ENCODE results near the gene ABR.

DNA sequence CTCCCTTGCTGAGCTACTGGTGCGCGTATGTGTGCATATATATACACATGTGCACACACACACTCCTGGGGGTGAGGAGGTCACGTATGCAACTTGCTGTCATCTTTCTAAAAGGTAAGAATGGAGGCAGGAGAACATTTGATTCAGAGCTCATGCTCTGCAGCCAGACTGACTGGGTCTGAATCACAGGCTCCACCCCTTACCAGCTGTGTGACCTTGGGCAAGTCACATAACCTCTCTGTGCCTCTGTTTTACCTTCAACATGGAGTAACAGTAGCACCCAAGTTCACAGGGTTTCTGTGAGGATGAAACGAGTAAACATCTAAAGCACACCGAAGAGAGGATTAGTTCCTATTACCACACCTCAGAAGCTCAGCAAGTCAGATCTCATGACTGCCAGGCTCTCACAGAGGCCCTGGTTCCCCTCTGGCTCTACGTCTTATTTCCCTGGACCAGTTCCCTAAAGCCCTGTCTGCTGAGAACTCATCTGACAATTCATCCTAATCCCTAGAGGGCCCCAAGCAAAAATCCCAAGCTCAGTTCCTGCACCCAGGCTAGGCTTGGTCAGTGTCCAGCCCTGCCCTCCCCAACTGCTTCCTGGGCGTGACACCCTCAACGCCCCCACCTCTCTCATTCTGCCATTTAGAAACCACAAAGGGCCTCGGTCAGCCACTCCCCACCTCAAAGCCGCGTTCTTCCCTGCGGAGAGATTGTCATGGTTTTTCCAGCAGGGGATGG is 28.7 kb downstream of the ABR start:
- TF ChIP-seq, protein P1, sequence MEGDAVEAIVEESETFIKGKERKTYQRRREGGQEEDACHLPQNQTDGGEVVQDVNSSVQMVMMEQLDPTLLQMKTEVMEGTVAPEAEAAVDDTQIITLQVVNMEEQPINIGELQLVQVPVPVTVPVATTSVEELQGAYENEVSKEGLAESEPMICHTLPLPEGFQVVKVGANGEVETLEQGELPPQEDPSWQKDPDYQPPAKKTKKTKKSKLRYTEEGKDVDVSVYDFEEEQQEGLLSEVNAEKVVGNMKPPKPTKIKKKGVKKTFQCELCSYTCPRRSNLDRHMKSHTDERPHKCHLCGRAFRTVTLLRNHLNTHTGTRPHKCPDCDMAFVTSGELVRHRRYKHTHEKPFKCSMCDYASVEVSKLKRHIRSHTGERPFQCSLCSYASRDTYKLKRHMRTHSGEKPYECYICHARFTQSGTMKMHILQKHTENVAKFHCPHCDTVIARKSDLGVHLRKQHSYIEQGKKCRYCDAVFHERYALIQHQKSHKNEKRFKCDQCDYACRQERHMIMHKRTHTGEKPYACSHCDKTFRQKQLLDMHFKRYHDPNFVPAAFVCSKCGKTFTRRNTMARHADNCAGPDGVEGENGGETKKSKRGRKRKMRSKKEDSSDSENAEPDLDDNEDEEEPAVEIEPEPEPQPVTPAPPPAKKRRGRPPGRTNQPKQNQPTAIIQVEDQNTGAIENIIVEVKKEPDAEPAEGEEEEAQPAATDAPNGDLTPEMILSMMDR (IDR thresholded peaks at IDR 0.05; ENCODE audit: borderline replicate concordance, extremely low read depth, low read length, poor library complexity, severe bottlenecking): no peak
- TF ChIP-seq EZH2 (IDR thresholded peaks at IDR 0.05; ENCODE audit: borderline replicate concordance, low read depth, low read length, severe bottlenecking): no peak

Data from DND-41 (cell line).